Gastroesophageal sphincter (tissue), 3 donors: ENCODE data around the gene FOXL2.

Experiments
- CTCF ChIP-seq, 4 experiments: fragments of 200-600 bp in 2 of 4; fragments of 450-650 bp in 2 of 4; sonication (generic) in 1 of 4; IDR thresholded peaks; one replicate each; pipeline ENCODE4 v1.5.1; 2017 to 2019; ENCODE audit warnings: antibody characterized with exemption in 4 of 4, mild to moderate bottlenecking in 2 of 4, moderate library complexity in 2 of 4
- EP300 ChIP-seq: sonication (generic); formaldehyde crosslinking; IDR thresholded peaks from one replicate; pipeline ENCODE4 v1.6.1; 2017; ENCODE audit warnings: antibody characterized with exemption, mild to moderate bottlenecking
- POLR2A ChIP-seq, 2 donors: fragments of 450-650 bp; IDR thresholded peaks; one replicate each; pipeline ENCODE4 v1.6.1; 2017; ENCODE audit warnings: antibody characterized with exemption in 2 of 2, mild to moderate bottlenecking in 2 of 2, moderate library complexity in 1 of 2
- POLR2AphosphoS5 ChIP-seq: sonication (generic); formaldehyde crosslinking; IDR thresholded peaks from one replicate; pipeline ENCODE4 v1.6.1; 2017; ENCODE audit warnings: antibody characterized with exemption

- TF ChIP-seq CTCF (IDR thresholded peaks at IDR 0.05) (no peak), EP300 (no peak), POLR2A (IDR thresholded peaks at IDR 0.05) (no peak), POLR2AphosphoS5 (no peak)
These were observed 39.4 kb downstream of the FOXL2 start for GRCh38 chr3:138907539-138907938.
